ENCODE measurements around the gene TCF7L2. TPM values are rescaled to one million over a fixed set of nuclear protein-coding genes. Genes with fewer than 3 reads are reported as not detected.

TCF7L2 gene
- total and polyA plus RNA-seq, 9 of the 15 experiments (the other 6 are each of a cell fraction or from before 2014, with no cell fraction given): 0.32 to 2.8 (median 0.92) TPM

DNA sequence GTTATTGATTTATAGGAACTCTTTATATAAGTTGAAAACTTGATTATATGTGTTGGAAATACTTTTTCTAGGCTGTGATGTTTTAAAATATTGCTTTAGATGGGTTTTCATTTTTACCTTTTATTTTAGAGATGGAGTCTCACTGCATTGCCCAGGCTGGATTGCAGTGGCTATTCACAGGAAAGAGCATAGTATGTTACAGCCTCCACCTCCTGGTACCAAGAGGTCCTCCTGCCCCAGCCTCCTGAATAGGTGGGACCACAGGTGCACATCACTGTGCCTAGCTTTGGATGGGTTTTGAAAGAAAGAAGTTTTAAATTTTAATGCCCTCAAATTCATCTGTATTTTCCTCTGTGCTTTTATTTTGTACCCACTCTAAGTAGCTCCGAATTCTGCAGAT lies 105.4 kb downstream of the TCF7L2 start (continued):
- TF ChIP-seq, protein P1, sequence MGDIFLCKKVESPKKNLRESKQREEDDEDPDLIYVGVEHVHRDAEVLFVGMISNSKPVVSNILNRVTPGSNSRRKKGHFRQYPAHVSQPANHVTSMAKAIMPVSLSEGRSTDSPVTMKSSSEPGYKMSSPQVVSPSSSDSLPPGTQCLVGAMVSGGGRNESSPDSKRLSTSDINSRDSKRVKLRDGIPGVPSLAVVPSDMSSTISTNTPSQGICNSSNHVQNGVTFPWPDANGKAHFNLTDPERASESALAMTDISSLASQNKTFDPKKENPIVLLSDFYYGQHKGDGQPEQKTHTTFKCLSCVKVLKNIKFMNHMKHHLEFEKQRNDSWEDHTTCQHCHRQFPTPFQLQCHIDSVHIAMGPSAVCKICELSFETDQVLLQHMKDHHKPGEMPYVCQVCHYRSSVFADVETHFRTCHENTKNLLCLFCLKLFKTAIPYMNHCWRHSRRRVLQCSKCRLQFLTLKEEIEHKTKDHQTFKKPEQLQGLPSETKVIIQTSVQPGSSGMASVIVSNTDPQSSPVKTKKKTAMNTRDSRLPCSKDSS (IDR thresholded peaks at IDR 0.05; ENCODE audit: low read depth, partially characterized antibody): no peak

DNA sequence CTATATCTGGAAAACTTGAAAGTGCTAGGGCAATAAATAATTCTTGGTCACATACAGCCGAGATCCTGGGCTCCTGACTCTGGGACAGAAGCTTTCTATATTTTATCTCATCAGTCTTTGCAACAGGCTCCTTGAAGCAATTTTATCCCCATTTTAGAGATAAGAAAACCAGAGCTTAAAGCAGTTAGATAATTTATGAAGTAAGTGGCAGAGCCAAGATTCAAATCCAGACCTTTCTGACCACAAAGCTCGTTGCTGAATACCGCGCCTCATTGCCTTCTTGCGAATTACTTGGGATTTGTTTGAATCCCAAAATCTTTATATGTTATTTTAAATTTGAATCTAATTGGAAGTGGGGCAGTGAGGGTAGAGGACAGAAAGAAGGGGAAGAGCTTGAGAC lies 106.0 kb downstream of the TCF7L2 start:
- CTCF ChIA-PET (ENCODE audit: low intra/inter-chr PET ratio): no interaction called here
- TF ChIP-seq, protein P2, sequence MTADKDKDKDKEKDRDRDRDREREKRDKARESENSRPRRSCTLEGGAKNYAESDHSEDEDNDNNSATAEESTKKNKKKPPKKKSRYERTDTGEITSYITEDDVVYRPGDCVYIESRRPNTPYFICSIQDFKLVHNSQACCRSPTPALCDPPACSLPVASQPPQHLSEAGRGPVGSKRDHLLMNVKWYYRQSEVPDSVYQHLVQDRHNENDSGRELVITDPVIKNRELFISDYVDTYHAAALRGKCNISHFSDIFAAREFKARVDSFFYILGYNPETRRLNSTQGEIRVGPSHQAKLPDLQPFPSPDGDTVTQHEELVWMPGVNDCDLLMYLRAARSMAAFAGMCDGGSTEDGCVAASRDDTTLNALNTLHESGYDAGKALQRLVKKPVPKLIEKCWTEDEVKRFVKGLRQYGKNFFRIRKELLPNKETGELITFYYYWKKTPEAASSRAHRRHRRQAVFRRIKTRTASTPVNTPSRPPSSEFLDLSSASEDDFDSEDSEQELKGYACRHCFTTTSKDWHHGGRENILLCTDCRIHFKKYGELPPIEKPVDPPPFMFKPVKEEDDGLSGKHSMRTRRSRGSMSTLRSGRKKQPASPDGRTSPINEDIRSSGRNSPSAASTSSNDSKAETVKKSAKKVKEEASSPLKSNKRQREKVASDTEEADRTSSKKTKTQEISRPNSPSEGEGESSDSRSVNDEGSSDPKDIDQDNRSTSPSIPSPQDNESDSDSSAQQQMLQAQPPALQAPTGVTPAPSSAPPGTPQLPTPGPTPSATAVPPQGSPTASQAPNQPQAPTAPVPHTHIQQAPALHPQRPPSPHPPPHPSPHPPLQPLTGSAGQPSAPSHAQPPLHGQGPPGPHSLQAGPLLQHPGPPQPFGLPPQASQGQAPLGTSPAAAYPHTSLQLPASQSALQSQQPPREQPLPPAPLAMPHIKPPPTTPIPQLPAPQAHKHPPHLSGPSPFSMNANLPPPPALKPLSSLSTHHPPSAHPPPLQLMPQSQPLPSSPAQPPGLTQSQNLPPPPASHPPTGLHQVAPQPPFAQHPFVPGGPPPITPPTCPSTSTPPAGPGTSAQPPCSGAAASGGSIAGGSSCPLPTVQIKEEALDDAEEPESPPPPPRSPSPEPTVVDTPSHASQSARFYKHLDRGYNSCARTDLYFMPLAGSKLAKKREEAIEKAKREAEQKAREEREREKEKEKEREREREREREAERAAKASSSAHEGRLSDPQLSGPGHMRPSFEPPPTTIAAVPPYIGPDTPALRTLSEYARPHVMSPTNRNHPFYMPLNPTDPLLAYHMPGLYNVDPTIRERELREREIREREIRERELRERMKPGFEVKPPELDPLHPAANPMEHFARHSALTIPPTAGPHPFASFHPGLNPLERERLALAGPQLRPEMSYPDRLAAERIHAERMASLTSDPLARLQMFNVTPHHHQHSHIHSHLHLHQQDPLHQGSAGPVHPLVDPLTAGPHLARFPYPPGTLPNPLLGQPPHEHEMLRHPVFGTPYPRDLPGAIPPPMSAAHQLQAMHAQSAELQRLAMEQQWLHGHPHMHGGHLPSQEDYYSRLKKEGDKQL (CRISPR knock-in tag; IDR thresholded peaks at IDR 0.05; ENCODE audit: borderline replicate concordance): no peak
- TF ChIP-seq FOXM1 (IDR thresholded peaks at IDR 0.05; ENCODE audit: low read depth): peak; percentile 22; the same call in 1 of the 2 replicates
- no peak for TF ChIP-seq FOXM1 (CRISPR knock-in tag; IDR thresholded peaks at IDR 0.05; ENCODE audit: low read depth)
- TF ChIP-seq, protein P3, sequence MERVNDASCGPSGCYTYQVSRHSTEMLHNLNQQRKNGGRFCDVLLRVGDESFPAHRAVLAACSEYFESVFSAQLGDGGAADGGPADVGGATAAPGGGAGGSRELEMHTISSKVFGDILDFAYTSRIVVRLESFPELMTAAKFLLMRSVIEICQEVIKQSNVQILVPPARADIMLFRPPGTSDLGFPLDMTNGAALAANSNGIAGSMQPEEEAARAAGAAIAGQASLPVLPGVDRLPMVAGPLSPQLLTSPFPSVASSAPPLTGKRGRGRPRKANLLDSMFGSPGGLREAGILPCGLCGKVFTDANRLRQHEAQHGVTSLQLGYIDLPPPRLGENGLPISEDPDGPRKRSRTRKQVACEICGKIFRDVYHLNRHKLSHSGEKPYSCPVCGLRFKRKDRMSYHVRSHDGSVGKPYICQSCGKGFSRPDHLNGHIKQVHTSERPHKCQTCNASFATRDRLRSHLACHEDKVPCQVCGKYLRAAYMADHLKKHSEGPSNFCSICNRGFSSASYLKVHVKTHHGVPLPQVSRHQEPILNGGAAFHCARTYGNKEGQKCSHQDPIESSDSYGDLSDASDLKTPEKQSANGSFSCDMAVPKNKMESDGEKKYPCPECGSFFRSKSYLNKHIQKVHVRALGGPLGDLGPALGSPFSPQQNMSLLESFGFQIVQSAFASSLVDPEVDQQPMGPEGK (CRISPR knock-in tag; IDR thresholded peaks at IDR 0.05; ENCODE audit: borderline replicate concordance): no peak
- TF ChIP-seq, protein P4, sequence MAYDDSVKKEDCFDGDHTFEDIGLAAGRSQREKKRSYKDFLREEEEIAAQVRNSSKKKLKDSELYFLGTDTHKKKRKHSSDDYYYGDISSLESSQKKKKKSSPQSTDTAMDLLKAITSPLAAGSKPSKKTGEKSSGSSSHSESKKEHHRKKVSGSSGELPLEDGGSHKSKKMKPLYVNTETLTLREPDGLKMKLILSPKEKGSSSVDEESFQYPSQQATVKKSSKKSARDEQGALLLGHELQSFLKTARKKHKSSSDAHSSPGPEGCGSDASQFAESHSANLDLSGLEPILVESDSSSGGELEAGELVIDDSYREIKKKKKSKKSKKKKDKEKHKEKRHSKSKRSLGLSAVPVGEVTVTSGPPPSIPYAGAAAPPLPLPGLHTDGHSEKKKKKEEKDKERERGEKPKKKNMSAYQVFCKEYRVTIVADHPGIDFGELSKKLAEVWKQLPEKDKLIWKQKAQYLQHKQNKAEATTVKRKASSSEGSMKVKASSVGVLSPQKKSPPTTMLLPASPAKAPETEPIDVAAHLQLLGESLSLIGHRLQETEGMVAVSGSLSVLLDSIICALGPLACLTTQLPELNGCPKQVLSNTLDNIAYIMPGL (CRISPR knock-in tag; IDR thresholded peaks at IDR 0.05): no peak
- no peak for TF ChIP-seq ZFX (CRISPR knock-in tag; IDR thresholded peaks at IDR 0.05)
- TF ChIP-seq ADNP (tag; IDR thresholded peaks at IDR 0.05): 0 out of 2 replicates have a peak, but pooled peaks have one; percentile 33

More for the DNA sequence above, 106.0 kb downstream of the TCF7L2 start:
- Histone ChIP-seq H3K36me3 (ENCODE audit: control insufficient read depth, insufficient read depth, low read length) (no peaks in the 10 kb centered on the region), H3K9me1 (ENCODE audit: control insufficient read depth, insufficient read depth, low read length) (no peaks in the 10 kb centered on the region), H3K4me3 (no peak overlapping the region), H3K9ac (ENCODE audit: insufficient read depth in 1 of 2, low read depth in 2 of 2, low read length in 2 of 2) (no peak overlapping the region), H3K79me2 (ENCODE audit: control insufficient read depth, insufficient read depth, low read length) (no peaks in the 10 kb centered on the region), H2AFZ (ENCODE audit: low read depth, low read length) (no peak overlapping the region), H3K9me3 (replicated peaks; ENCODE audit: control insufficient read depth, insufficient read depth, low read depth, low read length) (no peaks in the 10 kb centered on the region), H3K4me2 (ENCODE audit: insufficient read depth, low read length) (no peak overlapping the region), H3K27me3 (ENCODE audit: control insufficient read depth in 2 of 2, insufficient read depth in 2 of 2, low read length in 2 of 2) (peaks cover 0 to 5% of the 10 kb centered on the region in 2 experiments; a peak in 3 of 5 replicates), H3K4me1 (replicated peaks in 1 of 2; ENCODE audit: control insufficient read depth in 2 of 2, insufficient read depth in 2 of 2, low read length in 2 of 2) (peaks cover 7 to 30% of the 10 kb centered on the region in 2 experiments; a peak in 4 of 5 replicates), H4K20me1 (replicated peaks; ENCODE audit: control insufficient read depth, insufficient read depth, low read length) (no peaks in the 10 kb centered on the region), H3K27ac (ENCODE audit: extremely low read depth, low read depth, low read length) (no peak overlapping the region)
- POLR2A ChIA-PET: no interaction called here
- no peak for FAIRE-seq
- no TSS peak for BruUV-seq (replicated peaks)
- in situ Hi-C loops (cut with MboI): no loop called here
- DNase-seq (ENCODE audit: extremely low read depth in 1 of 4, low spot score in 3 of 4): no peak
- intact Hi-C loops (cut with micrococcal nuclease): no loop called here
- ATAC-seq: no peak
- WGBS (ENCODE audit: insufficient coverage, low coverage, missing lambda C conversion rate): 0% methylated on average over 5 of the region's 5 CpGs
